LoVo (cell line): ENCODE results near the gene PRKCH.

Experiments used
- DNase-seq: peaks from one replicate; pipeline ENCODE4 v3.0.0-alpha.2; 2016; ENCODE audit warnings: low spot score

PRKCH gene

GRCh38 chr14:61475316-61475715 is 153.9 kb downstream of the PRKCH start:
- DNase-seq, result peak; percentile 71

- no peak for DNase-seq
These were observed 154.8 kb downstream of the PRKCH start for GRCh38 chr14:61476105-61476753.

- no peak for DNase-seq
These were observed 155.5 kb downstream of the PRKCH start for GRCh38 chr14:61476754-61477410.

- DNase-seq, result no peak
These were observed 156.5 kb downstream of the PRKCH start for GRCh38 chr14:61477712-61478462.

- DNase-seq, result no peak
These were observed 157.6 kb downstream of the PRKCH start for GRCh38 chr14:61478971-61479473.

GRCh38 chr14:61479746-61480502 is 158.5 kb downstream of the PRKCH start:
- no peak for DNase-seq

- no peak for DNase-seq
These were observed 159.4 kb downstream of the PRKCH start for GRCh38 chr14:61480704-61481285.

- DNase-seq, result no peak
These were observed 160.3 kb downstream of the PRKCH start for GRCh38 chr14:61481701-61482100.

GRCh38 chr14:61482348-61483206 is 161.2 kb downstream of the PRKCH start:
- DNase-seq, result no peak

GRCh38 chr14:61483476-61483875 is 162.1 kb downstream of the PRKCH start:
- DNase-seq, result no peak

- no peak for DNase-seq
These were observed 162.7 kb downstream of the PRKCH start for GRCh38 chr14:61484031-61484430.

- no peak for DNase-seq
These were observed 163.6 kb downstream of the PRKCH start for GRCh38 chr14:61484826-61485584.

GRCh38 chr14:61485661-61486060 is 164.3 kb downstream of the PRKCH start:
- no peak for DNase-seq

- no peak for DNase-seq
These were observed 165.6 kb downstream of the PRKCH start for GRCh38 chr14:61486930-61487495.

GRCh38 chr14:61488417-61489401 is 167.3 kb downstream of the PRKCH start:
- DNase-seq, result no peak

GRCh38 chr14:61489512-61489911 is 168.1 kb downstream of the PRKCH start:
- no peak for DNase-seq

GRCh38 chr14:61489932-61490331 is 168.6 kb downstream of the PRKCH start:
- no peak for DNase-seq

GRCh38 chr14:61491224-61491623 is 169.8 kb downstream of the PRKCH start:
- DNase-seq, result no peak
